AG04450 (cell line): ENCODE measurements around the gene TWF1. TPM values are rescaled to one million over a fixed set of nuclear protein-coding genes. Genes with fewer than 3 reads are reported as not detected.

Experiments
- CTCF ChIA-PET: fragments of 300-600, 350-600 bp; formaldehyde crosslinking; extraction: SDS; loops from one replicate; lab custom pipeline; 2022; ENCODE audit warnings: antibody characterized with exemption, inconsistent platforms; lab: Charles Lee
- POLR2A ChIA-PET: fragments of 350-600 bp; formaldehyde crosslinking; extraction: SDS; loops from one replicate; lab custom pipeline; 2021; ENCODE audit warnings: antibody characterized with exemption, inconsistent platforms; lab: Yijun Ruan, JAX
- DNase-seq: peaks from one replicate; pipeline ENCODE4 v3.0.0-alpha.2; 2011; ENCODE audit warnings: low read depth, low spot score
- H3K27ac ChIP-seq: one replicate; pipeline ENCODE4 v1.5.1; 2012; ENCODE audit warnings: low read depth, low read length, control low read depth
- H3K27me3 ChIP-seq: one replicate; pipeline ENCODE4 v1.6.0; 2012; ENCODE audit warnings: low read length; ENCODE audit not compliant: control insufficient read depth, insufficient read depth
- H3K4me3 ChIP-seq: 2 replicates; pipeline ENCODE4 v1.5.1; 2011; ENCODE audit warnings: mild to moderate bottlenecking, low read depth, low read length, control low read depth
- H3K9me3 ChIP-seq: 2 replicates; pipeline ENCODE4 v1.5.1; 2012; ENCODE audit warnings: low read length; ENCODE audit not compliant: control insufficient read depth, insufficient read depth
- CTCF ChIP-seq: IDR thresholded peaks from 2 replicates; pipeline ENCODE4 v1.5.1; 2011; ENCODE audit warnings: low read depth, low read length, control low read depth, inconsistent platforms
- polyA plus RNA-seq: library from polyadenylated mRNA; depleted of rRNA; stranded (reverse); fragments of >200 nt; gene quantifications from 2 replicates; pipeline ENCODE4 v1.2.3, GENCODE V29; 2011

The TWF1 gene
- polyA plus RNA-seq, 1 experiment, result 147 TPM

DNA sequence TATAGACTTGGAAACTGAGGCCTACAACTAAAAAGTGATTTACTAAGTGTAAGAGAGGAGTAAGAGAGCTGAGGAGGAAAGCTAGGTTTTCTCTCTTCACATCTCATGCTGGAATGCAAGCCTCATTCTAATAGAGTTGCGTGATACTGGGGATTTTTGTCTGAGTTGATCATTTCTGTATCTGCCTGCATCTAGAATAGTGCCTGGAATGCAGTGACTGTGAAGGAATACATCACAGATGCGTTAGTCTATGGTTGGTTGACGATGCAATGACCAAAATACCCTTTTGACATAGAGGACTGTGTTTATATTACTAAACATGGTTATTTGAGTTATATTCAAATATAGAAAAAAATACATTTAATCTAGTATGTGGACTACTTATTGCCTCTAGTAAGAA lies 20.6 kb upstream of the TWF1 start:
- POLR2A ChIA-PET, result no interaction called here
- Histone ChIP-seq H3K4me3 (no peak overlapping the region), H3K27ac (no peak overlapping the region), H3K27me3 (no peaks in the 10 kb centered on the region), H3K9me3 (no peaks in the 10 kb centered on the region)
- TF ChIP-seq CTCF, result no peak
- CTCF ChIA-PET, result interaction anchor here (2.3 kb wide), 1 partner anchor 56 kb away, joined by 8 read pairs; no protein-coding TSS in a partner anchor
- no peak for DNase-seq

- TF ChIP-seq CTCF, result no peak
- CTCF ChIA-PET, result interaction anchor here (0.6 kb wide), 1 partner anchor 11 kb away, joined by 3 read pairs; the partner anchor contains the start of gene TMEM117
These were observed 18.2 kb upstream of the TWF1 start for GRCh38 chr12:43824207-43824775.

GRCh38 chr12:43816168-43816567 lies 10.1 kb upstream of the TWF1 start:
- CTCF ChIA-PET, result interaction anchor here (0.7 to 1.7 kb wide), 3 partner anchors 13 to 67 kb away, joined by 3 read pairs; no protein-coding TSS in a partner anchor
- DNase-seq, result no peak
- no peaks in the 10 kb centered on the region for H3K9me3 ChIP-seq

More at GRCh38 chr12:43824207-43824775, 18.2 kb upstream of the TWF1 start:
- Histone ChIP-seq H3K27ac (no peak overlapping the region), H3K9me3 (no peaks in the 10 kb centered on the region), H3K27me3 (no peaks in the 10 kb centered on the region), H3K4me3 (no peak overlapping the region)
- POLR2A ChIA-PET, result interaction anchor here (0.8 kb wide), 1 partner anchor 19 kb away, joined by 3 read pairs; no protein-coding TSS in a partner anchor
- DNase-seq, result no peak

GRCh38 chr12:43815416-43815815 lies 9.3 kb upstream of the TWF1 start:
- no peak for DNase-seq
- CTCF ChIA-PET, result interaction anchor here (0.7 to 1.7 kb wide), 3 partner anchors 10 to 67 kb away, joined by 3 to 6 read pairs (median 3); partner anchors contain the start of gene TWF1
- POLR2A ChIA-PET, result no interaction called here

More at GRCh38 chr12:43816168-43816567, 10.1 kb upstream of the TWF1 start:
- H3K4me3 ChIP-seq, result no peak overlapping the region
- no peak for TF ChIP-seq CTCF
- POLR2A ChIA-PET, result no interaction called here
- H3K27me3 ChIP-seq, result no peaks in the 10 kb centered on the region
- H3K27ac ChIP-seq, result no peak overlapping the region

More at GRCh38 chr12:43815416-43815815, 9.3 kb upstream of the TWF1 start:
- Histone ChIP-seq H3K9me3 (no peaks in the 10 kb centered on the region), H3K27ac (no peak overlapping the region), H3K27me3 (no peaks in the 10 kb centered on the region), H3K4me3 (no peak overlapping the region)
- TF ChIP-seq CTCF, result no peak
